Myometrial cell (primary cell): ENCODE measurements around the gene SNF8. TPM values are rescaled to one million over a fixed set of nuclear protein-coding genes. Genes with fewer than 3 reads are reported as not detected.

ENCODE experiments used
- total RNA-seq: library from RNA; depleted of rRNA; stranded (reverse); fragments of >200 nt; gene quantifications from 2 replicates; pipeline ENCODE4 v1.2.3, GENCODE V29; 2015

The SNF8 gene, protein sequence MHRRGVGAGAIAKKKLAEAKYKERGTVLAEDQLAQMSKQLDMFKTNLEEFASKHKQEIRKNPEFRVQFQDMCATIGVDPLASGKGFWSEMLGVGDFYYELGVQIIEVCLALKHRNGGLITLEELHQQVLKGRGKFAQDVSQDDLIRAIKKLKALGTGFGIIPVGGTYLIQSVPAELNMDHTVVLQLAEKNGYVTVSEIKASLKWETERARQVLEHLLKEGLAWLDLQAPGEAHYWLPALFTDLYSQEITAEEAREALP
- 127 and 169 TPM in 2 replicates for total RNA-seq

DNA sequence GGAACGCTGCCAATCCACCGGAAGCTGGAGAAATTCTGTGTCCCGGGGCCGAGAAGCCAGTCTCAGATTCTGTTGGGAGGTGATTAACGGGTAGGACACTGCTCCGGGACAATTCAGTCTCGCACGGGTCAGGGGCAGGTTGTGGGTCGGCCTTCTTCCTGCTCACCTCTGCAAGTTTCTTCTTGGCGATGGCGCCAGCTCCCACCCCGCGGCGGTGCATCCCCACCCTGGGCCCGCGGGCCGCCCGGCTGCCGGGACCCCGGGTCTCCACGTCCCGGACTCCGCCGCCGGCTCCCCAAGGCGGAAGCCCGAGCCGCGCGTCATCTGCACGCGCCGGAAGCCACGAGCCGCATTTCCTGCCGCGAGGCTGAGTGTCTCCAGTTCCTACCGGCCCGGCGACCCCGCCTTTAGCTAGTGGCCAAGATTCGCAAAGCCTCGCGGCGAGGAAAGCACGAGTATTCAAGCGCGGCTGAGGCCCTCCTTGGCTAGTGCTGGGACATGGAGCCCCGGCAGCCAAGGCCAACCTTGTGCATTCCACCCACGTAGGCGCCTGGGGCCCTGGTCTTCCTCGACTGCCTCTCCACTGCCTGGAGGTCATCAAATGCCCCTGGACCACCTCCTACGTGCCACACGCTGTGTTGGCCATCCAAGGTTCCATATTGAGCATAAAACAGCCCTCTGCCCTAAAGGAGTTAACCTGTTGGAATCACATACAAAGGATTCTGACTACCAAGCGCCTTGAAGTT, at the start of gene SNF8:
Gene SNF8 (minus strand): TSS at position 328 of the 746 bp plus-strand sequence. CDS start 108 bp downstream, at position 220.

DNA sequence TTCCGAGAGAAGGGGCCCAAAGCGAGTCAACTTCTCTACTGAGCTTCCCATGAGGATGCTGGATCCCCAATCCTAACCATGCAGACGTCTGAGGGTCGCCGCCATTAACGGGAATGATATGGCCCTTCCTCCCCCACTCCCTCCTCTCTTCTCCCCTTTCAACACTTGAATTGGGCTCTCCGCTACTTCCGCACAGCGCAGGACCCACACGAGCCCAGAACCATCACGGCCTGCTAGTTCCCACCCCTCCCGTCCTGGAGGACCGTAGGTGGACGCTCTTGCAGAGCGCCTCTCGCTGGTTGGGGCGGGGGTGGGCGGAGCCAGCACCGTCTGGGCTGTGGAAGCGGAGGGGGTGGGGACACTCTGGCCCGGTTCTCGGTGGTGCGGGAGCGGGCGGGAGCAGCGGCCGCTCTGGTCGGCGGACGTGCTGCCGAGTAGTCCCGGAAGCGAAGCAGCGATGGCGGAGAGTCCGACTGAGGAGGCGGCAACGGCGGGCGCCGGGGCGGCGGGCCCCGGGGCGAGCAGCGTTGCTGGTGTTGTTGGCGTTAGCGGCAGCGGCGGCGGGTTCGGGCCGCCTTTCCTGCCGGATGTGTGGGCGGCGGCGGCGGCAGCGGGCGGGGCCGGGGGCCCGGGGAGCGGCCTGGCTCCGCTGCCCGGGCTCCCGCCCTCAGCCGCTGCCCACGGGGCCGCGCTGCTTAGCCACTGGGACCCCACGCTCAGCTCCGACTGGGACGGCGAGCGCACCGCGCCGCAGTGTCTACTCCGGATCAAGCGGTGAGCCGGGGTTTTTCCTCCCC, 36.4 kb downstream of the SNF8 start, which contains the start of gene UBE2Z:
Gene UBE2Z (plus strand): TSS at position 361 of the 797 bp plus-strand sequence. CDS start 97 bp downstream, at position 458.

Other genes with a start within 250 kb of the SNF8 start
- gene PRAC1, start 222.3 kb downstream of the SNF8 start, total RNA-seq: not detected in 2 replicates
- gene PRAC2, start 221.7 kb downstream of the SNF8 start, total RNA-seq: not detected in 2 replicates
- not detected in 2 replicates for gene HOXB13, start 216.1 kb downstream of the SNF8 start, total RNA-seq
- gene TTLL6, start 127.6 kb downstream of the SNF8 start, total RNA-seq: not detected in 2 replicates
- gene CALCOCO2, start 113.8 kb downstream of the SNF8 start, total RNA-seq: 48.9 and 54.5 TPM in 2 replicates
- gene ATP5MC1, start 52.1 kb downstream of the SNF8 start, total RNA-seq: 205 and 249 TPM in 2 replicates
- gene UBE2Z, start 36.4 kb downstream of the SNF8 start, total RNA-seq: 93.2 and 99.2 TPM in 2 replicates
- not detected in 2 replicates for gene GIP, start 23.8 kb upstream of the SNF8 start, total RNA-seq
- gene IGF2BP1, start 52.5 kb upstream of the SNF8 start, total RNA-seq: 0.86 and 1.9 TPM in 2 replicates
- gene B4GALNT2, start 187.9 kb upstream of the SNF8 start, total RNA-seq: not detected in 2 replicates